Ovary (tissue), 3 donors: ENCODE data around the gene ELANE.

ENCODE experiments used
- CTCF ChIP-seq, 3 donors: fragments of 450-650 bp in 2 of 3; fragments of 200-600 bp in 1 of 3; IDR thresholded peaks; one replicate each; pipeline versions ENCODE4 v1.5.1 to v1.8.0; 2016 to 2022; ENCODE audit warnings: antibody characterized with exemption in 3 of 3, mild to moderate bottlenecking in 1 of 3
- EP300 ChIP-seq: sonication (generic); formaldehyde crosslinking; IDR thresholded peaks from one replicate; pipeline ENCODE4 v1.6.1; 2017; ENCODE audit warnings: antibody characterized with exemption
- POLR2A ChIP-seq: fragments of 450-650 bp; IDR thresholded peaks from one replicate; pipeline ENCODE4 v1.6.1; 2017; ENCODE audit warnings: antibody characterized with exemption, mild to moderate bottlenecking, moderate library complexity
- donor health status: DM: no; HTN: no; CAD: no.

- no peak for TF ChIP-seq POLR2A
- TF ChIP-seq CTCF (IDR thresholded peaks at IDR 0.05): no peak
- TF ChIP-seq EP300: no peak
Observed at GRCh38 chr19:808423-808775, 43.7 kb upstream of the ELANE start.
